Fibroblast of skin of abdomen (primary cell): ENCODE measurements around the gene NNAT.

Source experiments
- DNase-seq: peaks from one replicate; pipeline ENCODE4 v3.0.0-alpha.2; 2013

The NNAT gene

GRCh38 chr20:37567671-37568588 lies 46.9 kb downstream of the NNAT start:
- no peak for DNase-seq

GRCh38 chr20:37570419-37570818 lies 49.4 kb downstream of the NNAT start:
- DNase-seq = no peak

- no peak for DNase-seq
Measured at GRCh38 chr20:37571033-37571432, 50.0 kb downstream of the NNAT start.
